ENCODE data around the gene NUBP2. TPM values are rescaled to one million over a fixed set of nuclear protein-coding genes. Genes with fewer than 3 reads are reported as not detected.

NUBP2 gene
- total RNA-seq, 1 donor = 56.1 TPM

DNA sequence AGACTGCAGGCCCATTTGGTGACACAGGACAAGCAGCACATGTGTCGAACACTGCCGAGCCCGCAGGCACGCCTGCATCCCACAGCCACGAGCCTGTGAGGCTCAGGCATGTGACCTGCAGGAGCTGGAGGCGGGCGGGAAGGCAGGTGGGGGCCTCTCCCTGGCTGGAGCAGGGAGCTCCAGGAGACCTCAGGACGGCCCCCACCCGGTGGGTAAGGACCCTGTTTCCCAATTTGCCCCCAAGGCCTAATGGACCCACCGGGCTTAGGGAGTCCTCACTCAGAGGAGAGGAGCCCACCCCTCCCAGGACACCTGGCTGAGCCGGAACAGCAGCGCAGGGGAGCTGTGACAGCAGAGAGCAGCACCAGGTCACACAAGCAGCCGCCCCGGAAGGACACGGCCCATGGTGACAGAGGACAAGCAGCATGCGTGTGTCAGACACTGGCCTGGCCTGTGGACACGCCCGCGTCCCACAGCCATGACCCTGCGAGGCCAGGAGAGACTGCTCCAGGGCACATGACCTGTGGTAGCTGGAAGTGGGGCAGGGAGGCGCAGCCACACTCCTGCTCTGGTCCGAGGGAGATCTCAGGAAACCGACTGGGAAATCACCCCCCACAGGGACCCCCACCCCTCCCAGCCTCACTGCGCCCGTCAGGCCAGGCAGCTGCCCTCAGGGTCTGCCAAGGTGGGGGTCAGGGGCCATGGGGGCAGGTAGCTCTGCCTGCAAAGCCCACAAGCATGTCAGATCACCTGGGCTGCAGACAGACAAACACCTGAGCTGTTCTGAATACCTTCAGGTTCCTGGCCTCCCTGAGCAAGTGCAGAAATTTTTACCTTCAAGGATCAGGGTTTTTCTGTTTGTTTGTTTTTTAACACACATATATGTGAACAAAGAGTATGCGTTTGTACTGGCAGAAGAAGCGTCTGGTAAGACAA, 2.8 kb upstream of the NUBP2 start:
- no peak overlapping the region for H3K27ac ChIP-seq (ENCODE audit: low read depth, low read length)
- peaks cover 38% of the 10 kb centered on the region for H3K79me2 ChIP-seq (ENCODE audit: insufficient read depth, low read length)
- H3K4me3 ChIP-seq (ENCODE audit: insufficient read depth, low read length) = no peak overlapping the region
- H2AFZ ChIP-seq (ENCODE audit: low read length) = no peak overlapping the region
- no peaks in the 10 kb centered on the region for H3K9me3 ChIP-seq (ENCODE audit: low read depth, low read length)
- H4K20me1 ChIP-seq (ENCODE audit: insufficient read depth, low read length) = peaks cover 32% of the 10 kb centered on the region
- H3K4me2 ChIP-seq (ENCODE audit: insufficient read depth, low read length) = no peak overlapping the region
- no peaks in the 10 kb centered on the region for H3K27me3 ChIP-seq (ENCODE audit: insufficient read depth, low read length)
- H3K4me1 ChIP-seq (ENCODE audit: insufficient read depth, low read length) = peaks cover 19% of the 10 kb centered on the region
- TF ChIP-seq, protein P1, sequence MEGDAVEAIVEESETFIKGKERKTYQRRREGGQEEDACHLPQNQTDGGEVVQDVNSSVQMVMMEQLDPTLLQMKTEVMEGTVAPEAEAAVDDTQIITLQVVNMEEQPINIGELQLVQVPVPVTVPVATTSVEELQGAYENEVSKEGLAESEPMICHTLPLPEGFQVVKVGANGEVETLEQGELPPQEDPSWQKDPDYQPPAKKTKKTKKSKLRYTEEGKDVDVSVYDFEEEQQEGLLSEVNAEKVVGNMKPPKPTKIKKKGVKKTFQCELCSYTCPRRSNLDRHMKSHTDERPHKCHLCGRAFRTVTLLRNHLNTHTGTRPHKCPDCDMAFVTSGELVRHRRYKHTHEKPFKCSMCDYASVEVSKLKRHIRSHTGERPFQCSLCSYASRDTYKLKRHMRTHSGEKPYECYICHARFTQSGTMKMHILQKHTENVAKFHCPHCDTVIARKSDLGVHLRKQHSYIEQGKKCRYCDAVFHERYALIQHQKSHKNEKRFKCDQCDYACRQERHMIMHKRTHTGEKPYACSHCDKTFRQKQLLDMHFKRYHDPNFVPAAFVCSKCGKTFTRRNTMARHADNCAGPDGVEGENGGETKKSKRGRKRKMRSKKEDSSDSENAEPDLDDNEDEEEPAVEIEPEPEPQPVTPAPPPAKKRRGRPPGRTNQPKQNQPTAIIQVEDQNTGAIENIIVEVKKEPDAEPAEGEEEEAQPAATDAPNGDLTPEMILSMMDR (IDR thresholded peaks at IDR 0.05; ENCODE audit: extremely low read depth, low read depth, low read length) = no peak
- peak; percentile 85 for DNase-seq (ENCODE audit: insufficient read length, low spot score, missing footprints)
- peaks cover 29% of the 10 kb centered on the region for H3K36me3 ChIP-seq (ENCODE audit: insufficient read depth, low read length)

DNA sequence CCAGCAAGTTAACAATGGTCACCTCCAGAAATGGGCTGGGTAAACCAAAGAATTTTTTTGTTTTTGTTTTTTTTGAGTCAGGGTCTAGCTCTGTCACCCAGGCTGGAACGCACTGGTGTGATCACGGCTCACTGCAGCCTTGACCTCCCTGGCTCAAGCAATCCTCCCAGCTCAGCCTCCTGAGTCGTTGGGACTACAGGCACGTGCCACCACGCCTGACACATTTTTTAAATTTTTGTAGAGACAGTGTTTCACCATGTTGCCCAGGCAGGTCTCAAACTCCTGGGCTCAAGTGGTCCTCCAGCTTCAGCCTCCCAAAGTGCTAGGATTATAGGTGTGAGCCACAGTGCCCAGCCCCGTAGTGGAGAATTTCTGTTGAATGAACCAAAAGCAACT, 2.1 kb upstream of the NUBP2 start:
- no peak for DNase-seq (ENCODE audit: insufficient read length, low spot score, missing footprints)
- Histone ChIP-seq H3K4me1 (ENCODE audit: insufficient read depth, low read length) (peaks cover 19% of the 10 kb centered on the region), H3K79me2 (ENCODE audit: insufficient read depth, low read length) (peaks cover 38% of the 10 kb centered on the region), H3K27ac (ENCODE audit: low read depth, low read length) (no peak overlapping the region), H3K9me3 (ENCODE audit: low read depth, low read length) (no peaks in the 10 kb centered on the region), H2AFZ (ENCODE audit: low read length) (no peak overlapping the region), H3K4me3 (ENCODE audit: insufficient read depth, low read length) (no peak overlapping the region), H3K4me2 (ENCODE audit: insufficient read depth, low read length) (peak overlapping the region; percentile 86), H3K36me3 (ENCODE audit: insufficient read depth, low read length) (peaks cover 28% of the 10 kb centered on the region), H3K27me3 (ENCODE audit: insufficient read depth, low read length) (no peaks in the 10 kb centered on the region), H4K20me1 (ENCODE audit: insufficient read depth, low read length) (peaks cover 35% of the 10 kb centered on the region)
- TF ChIP-seq, protein P1 (IDR thresholded peaks at IDR 0.05; ENCODE audit: extremely low read depth, low read depth, low read length) = no peak

DNA sequence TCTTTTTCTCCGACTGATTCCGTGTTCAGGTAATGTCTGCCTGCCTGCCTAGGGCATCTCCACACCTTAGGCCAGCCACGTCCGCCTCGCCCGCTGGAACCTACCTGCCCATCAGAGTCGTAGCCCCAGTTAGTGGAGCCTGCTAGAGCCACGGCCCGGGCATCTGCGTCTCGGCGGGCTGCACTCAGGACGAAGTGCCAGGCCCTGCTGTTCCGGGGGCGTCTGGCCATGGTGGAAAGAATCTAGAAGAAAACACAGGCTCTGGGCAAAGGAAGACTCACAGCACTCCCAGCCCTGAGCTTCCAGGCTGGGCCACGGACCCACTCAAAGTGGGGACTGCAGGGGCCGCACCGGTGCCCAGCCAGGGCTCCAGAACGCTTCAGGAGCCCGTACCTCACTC, 1.5 kb upstream of the NUBP2 start:
- H3K27ac ChIP-seq (ENCODE audit: low read depth, low read length) = no peak overlapping the region
- H3K36me3 ChIP-seq (ENCODE audit: insufficient read depth, low read length) = peaks cover 26% of the 10 kb centered on the region
- DNase-seq (ENCODE audit: insufficient read length, low spot score, missing footprints) = peak; percentile 89
- H3K79me2 ChIP-seq (ENCODE audit: insufficient read depth, low read length) = peaks cover 38% of the 10 kb centered on the region
- TF ChIP-seq, protein P1 (IDR thresholded peaks at IDR 0.05; ENCODE audit: extremely low read depth, low read depth, low read length) = no peak
- no peaks in the 10 kb centered on the region for H3K9me3 ChIP-seq (ENCODE audit: low read depth, low read length)
- H2AFZ ChIP-seq (ENCODE audit: low read length) = no peak overlapping the region
- H3K27me3 ChIP-seq (ENCODE audit: insufficient read depth, low read length) = no peaks in the 10 kb centered on the region
- peaks cover 39% of the 10 kb centered on the region for H4K20me1 ChIP-seq (ENCODE audit: insufficient read depth, low read length)
- peak overlapping the region; percentile 96 for H3K4me3 ChIP-seq (ENCODE audit: insufficient read depth, low read length)
- peaks cover 19% of the 10 kb centered on the region for H3K4me1 ChIP-seq (ENCODE audit: insufficient read depth, low read length)
- peak overlapping the region; percentile 86 for H3K4me2 ChIP-seq (ENCODE audit: insufficient read depth, low read length)

DNA sequence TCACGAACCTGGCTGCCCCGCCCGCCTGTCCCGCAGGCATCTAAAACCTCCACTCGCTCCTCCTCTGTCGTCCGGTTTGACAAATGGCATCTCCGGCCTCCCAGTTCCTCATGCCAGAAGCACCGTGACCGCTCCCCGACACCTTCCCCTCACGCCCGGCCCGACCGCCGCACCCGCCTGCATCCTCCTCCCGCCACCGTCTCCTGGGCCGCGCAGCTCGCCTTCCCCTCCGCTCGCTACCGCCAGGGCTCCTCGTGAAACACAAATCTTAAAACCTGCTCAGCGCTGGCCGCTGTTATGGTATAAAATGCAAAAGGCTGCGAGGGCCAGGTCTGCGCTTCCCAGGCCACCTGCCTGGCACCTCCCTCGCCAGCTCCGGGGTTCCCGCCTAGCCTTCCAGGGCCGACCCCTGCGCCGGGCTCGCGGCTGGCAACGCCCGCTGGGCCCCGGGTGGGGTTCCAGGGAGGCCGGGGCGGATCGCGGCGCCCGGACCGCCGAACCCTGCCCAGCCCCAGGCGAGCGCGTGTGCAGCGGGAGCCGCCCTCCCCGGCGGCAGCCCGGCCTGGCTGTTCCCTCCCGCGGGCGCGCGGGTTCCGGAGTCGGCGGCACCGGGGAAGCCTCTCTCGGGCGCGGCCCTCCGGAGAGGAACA, 877 bp upstream of the NUBP2 start:
- H3K27me3 ChIP-seq (ENCODE audit: insufficient read depth, low read length) = no peaks in the 10 kb centered on the region
- H3K4me1 ChIP-seq (ENCODE audit: insufficient read depth, low read length) = peaks cover 19% of the 10 kb centered on the region
- H3K4me3 ChIP-seq (ENCODE audit: insufficient read depth, low read length) = peak overlapping the region; percentile 96
- H3K36me3 ChIP-seq (ENCODE audit: insufficient read depth, low read length) = peaks cover 24% of the 10 kb centered on the region
- H3K9me3 ChIP-seq (ENCODE audit: low read depth, low read length) = no peaks in the 10 kb centered on the region
- DNase-seq (ENCODE audit: insufficient read length, low spot score, missing footprints) = peak; percentile 97
- H3K27ac ChIP-seq (ENCODE audit: low read depth, low read length) = peak overlapping the region; percentile 12
- peaks cover 43% of the 10 kb centered on the region for H4K20me1 ChIP-seq (ENCODE audit: insufficient read depth, low read length)
- H3K4me2 ChIP-seq (ENCODE audit: insufficient read depth, low read length) = peak overlapping the region; percentile 86
- H3K79me2 ChIP-seq (ENCODE audit: insufficient read depth, low read length) = peaks cover 42% of the 10 kb centered on the region
- H2AFZ ChIP-seq (ENCODE audit: low read length) = no peak overlapping the region
- TF ChIP-seq, protein P1 (IDR thresholded peaks at IDR 0.05; ENCODE audit: extremely low read depth, low read depth, low read length) = no peak

Measured in osteoblast (primary cell).